Ishikawa (cell line): ENCODE results near the gene NPC1.

ENCODE experiments used
- CEBPB ChIP-seq: IDR thresholded peaks from 2 replicates; pipeline ENCODE4 v1.6.1; 2012
- CREB1 ChIP-seq: IDR thresholded peaks from 2 replicates; pipeline ENCODE4 v1.6.1; 2012; ENCODE audit warnings: low read depth
- EGR1 ChIP-seq: IDR thresholded peaks from 2 replicates; pipeline ENCODE4 v1.6.1; 2012
- EP300 ChIP-seq: IDR thresholded peaks from 2 replicates; pipeline ENCODE4 v1.6.1; 2012; ENCODE audit warnings: borderline replicate concordance
- FOXM1 ChIP-seq: IDR thresholded peaks from 2 replicates; pipeline ENCODE4 v1.6.1; 2012; ENCODE audit warnings: low read depth, borderline replicate concordance
- MAX ChIP-seq: IDR thresholded peaks from 2 replicates; pipeline ENCODE4 v1.6.1; 2012
- NFIC ChIP-seq: IDR thresholded peaks from 2 replicates; pipeline ENCODE4 v1.6.1; 2012
- RAD21 ChIP-seq: IDR thresholded peaks from 2 replicates; pipeline ENCODE4 v1.6.1; 2012; ENCODE audit warnings: low read depth
- REST ChIP-seq: IDR thresholded peaks from 2 replicates; pipeline ENCODE4 v1.6.1; 2012; ENCODE audit warnings: low read depth, mild to moderate bottlenecking
- TAF1 ChIP-seq: IDR thresholded peaks from 2 replicates; pipeline ENCODE4 v1.6.1; 2012; ENCODE audit warnings: low read depth, mild to moderate bottlenecking
- TCF12 ChIP-seq: IDR thresholded peaks from 2 replicates; pipeline ENCODE4 v1.6.1; 2012; ENCODE audit warnings: low read depth
- TEAD4 ChIP-seq: IDR thresholded peaks from 2 replicates; pipeline ENCODE4 v1.6.1; 2012
- USF1 ChIP-seq: IDR thresholded peaks from 2 replicates; pipeline ENCODE4 v1.6.1; 2012
- YY1 ChIP-seq: IDR thresholded peaks from 2 replicates; pipeline ENCODE4 v1.6.1; 2012; ENCODE audit warnings: low read depth
- ZBTB7A ChIP-seq: IDR thresholded peaks from 2 replicates; pipeline ENCODE4 v1.6.1; 2012; ENCODE audit warnings: low read depth

NPC1 gene

GRCh38 chr18:23593720-23594119 is 7.4 kb upstream of the NPC1 start:
- TF ChIP-seq EP300: no peak
- no peak for TF ChIP-seq FOXM1

- TF ChIP-seq CREB1 (no peak), RAD21 (no peak), EP300 (no peak), TEAD4 (no peak), MAX (no peak), TCF12 (no peak), REST (no peak), YY1 (no peak), TAF1 (no peak), FOXM1 (no peak), CEBPB (no peak), EGR1 (no peak)
Measured at GRCh38 chr18:23592911-23593310, 6.6 kb upstream of the NPC1 start.

GRCh38 chr18:23591011-23591410 is 4.7 kb upstream of the NPC1 start:
- TF ChIP-seq TEAD4: no peak
- TF ChIP-seq EP300: no peak
- TF ChIP-seq FOXM1: no peak
- TF ChIP-seq RAD21: no peak
- no peak for TF ChIP-seq TCF12
- no peak for TF ChIP-seq NFIC
- TF ChIP-seq MAX: no peak
- TF ChIP-seq CEBPB: no peak
- no peak for TF ChIP-seq EGR1
- no peak for TF ChIP-seq TAF1
- TF ChIP-seq YY1: no peak
- TF ChIP-seq CREB1: no peak
- no peak for TF ChIP-seq REST

GRCh38 chr18:23588836-23589560 is 2.7 kb upstream of the NPC1 start:
- TF ChIP-seq TCF12 (no peak), MAX (no peak), NFIC (no peak), ZBTB7A (no peak)

- TF ChIP-seq EGR1: no peak
- no peak for TF ChIP-seq TAF1
- TF ChIP-seq NFIC: no peak
- TF ChIP-seq TEAD4: no peak
- no peak for TF ChIP-seq FOXM1
- no peak for TF ChIP-seq REST
- no peak for TF ChIP-seq USF1
- TF ChIP-seq TCF12: no peak
- no peak for TF ChIP-seq ZBTB7A
Measured at GRCh38 chr18:23587220-23587642, 925 bp upstream of the NPC1 start.
